Activated CD8-positive, alpha-beta memory T cell treated with anti-CD3 and anti-CD28 coated beads, Interleukin-2, amount 50 U/mL, for 4 hours (primary cell): ENCODE data around the gene UGT1A7.
"Not testable (repeated sequence)": the region's sequence is repeated elsewhere in the genome, so short reads cannot be mapped to it uniquely, and the experiment has no call there.

Source experiments
- DNase-seq: peaks from one replicate; pipeline ENCODE4 v3.0.0-alpha.2; 2020

Gene UGT1A7

DNA sequence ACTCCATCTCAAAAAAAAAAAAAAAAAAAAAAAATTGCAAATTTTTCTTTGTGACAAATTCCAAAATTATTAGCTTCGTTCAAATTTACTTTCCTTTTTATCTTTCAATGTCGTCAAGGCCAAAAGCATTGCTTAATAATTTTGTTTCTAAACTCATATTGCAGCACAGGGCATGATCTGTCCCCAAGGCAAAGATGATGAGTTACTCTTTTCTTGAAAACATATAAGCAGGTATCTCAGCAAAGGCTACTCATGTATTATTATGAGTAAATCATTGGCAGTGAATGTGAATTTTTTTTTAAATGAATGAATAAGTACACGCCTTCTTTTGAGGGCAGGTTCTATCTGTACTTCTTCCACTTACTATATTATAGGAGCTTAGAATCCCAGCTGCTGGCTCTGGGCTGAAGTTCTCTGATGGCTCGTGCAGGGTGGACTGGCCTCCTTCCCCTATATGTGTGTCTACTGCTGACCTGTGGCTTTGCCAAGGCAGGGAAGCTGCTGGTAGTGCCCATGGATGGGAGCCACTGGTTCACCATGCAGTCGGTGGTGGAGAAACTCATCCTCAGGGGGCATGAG, at the start of gene UGT1A7:
Gene UGT1A7 (plus strand): TSS at position 381 of the 579 bp plus-strand sequence. CDS start 37 bp downstream, at position 418.
- no peak for DNase-seq

DNA sequence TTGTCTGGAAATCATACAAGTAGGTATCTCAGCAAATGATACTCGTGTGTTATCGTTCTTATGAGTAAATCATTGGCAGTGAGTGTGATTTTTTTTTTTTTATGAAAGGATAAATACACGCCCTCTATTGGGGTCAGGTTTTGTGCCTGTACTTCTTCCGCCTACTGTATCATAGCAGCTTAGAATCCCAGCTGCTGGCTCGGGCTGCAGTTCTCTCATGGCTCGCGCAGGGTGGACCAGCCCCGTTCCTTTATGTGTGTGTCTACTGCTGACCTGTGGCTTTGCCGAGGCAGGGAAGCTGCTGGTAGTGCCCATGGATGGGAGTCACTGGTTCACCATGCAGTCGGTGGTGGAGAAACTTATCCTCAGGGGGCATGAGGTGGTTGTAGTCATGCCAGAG, 45.4 kb upstream of the UGT1A7 start, which contains the start of gene UGT1A10:
Gene UGT1A10 (plus strand): TSS at position 143 of the 400 bp plus-strand sequence. CDS start 75 bp downstream, at position 218.
- DNase-seq = not testable (repeated sequence)

DNA sequence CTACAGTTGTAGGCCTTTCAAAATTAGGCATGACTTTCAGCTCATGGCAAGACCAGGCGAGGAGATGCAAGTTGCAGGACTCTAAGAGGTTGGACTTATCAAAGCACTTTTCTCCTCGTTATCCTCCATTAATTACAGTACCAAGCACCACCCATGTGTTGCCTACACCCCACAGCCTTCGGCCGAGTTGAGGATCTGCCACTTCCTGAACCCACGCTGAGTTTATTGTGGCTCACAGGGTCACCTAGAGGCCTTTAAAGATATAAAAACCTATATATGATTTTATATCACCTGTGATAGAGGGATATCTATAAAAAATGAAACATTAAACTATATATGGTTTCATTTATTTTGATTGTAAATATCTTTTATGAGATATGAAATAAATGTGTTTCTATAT, 42.9 kb upstream of the UGT1A7 start:
- DNase-seq = no peak

DNA sequence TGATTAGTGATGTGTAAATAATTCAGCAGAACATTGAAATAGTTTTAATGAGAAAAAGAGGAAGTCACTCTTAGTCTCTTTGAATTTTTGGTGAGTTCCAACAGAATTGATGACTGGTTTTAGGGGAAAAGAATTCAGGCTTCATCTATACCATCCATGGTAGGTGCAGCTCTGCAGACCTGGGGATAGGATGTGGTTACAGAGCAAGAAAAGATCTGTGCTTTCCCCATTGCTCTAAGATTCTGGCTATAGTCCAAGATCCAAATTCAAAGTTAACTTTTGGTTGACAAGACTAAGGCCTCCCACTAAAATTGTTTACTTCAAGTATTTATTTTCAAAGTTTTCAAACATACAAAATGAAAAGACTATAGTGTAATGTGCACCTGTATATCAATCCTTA, 41.8 kb upstream of the UGT1A7 start:
- DNase-seq = no peak

DNA sequence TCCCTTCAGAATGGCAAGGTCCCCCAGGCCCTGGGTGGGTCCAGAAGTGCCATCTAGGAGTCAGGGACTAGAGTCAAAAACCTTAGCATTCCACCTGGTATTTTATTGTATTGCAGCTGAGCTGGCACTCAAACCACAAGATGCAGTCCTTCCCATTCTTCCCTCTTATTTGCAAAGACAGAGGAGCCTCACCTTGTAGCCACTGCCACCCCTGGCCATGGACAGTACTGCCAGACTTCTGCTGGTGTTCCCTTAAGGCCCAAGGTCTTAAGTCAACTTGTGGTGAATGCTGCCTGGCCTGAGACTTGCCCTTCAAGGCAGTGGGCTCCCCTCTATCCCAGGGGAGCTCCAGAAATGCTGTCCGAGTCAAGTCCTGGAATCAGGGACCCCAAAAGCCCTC, 38.6 kb upstream of the UGT1A7 start:
- no peak for DNase-seq

DNA sequence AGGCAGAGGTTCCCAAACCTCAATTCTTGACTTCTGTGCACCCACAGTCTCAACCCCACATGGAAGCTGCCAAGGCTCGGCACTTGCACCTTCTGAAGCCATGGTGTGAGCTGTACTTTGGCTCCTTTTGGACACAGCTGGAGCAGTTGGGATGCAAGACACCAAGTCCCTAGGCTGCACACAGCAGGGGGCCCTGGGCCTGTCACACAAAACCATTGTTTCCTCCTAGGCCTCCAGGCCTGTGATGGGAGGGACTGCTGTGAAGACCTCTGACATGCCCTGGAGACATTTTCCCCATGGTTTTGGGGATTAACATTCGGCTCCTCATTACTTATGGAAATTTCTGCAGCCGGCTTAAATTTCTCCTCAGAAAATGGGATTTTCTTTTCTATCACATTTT, 35.7 kb upstream of the UGT1A7 start:
- DNase-seq = not testable (repeated sequence)

DNA sequence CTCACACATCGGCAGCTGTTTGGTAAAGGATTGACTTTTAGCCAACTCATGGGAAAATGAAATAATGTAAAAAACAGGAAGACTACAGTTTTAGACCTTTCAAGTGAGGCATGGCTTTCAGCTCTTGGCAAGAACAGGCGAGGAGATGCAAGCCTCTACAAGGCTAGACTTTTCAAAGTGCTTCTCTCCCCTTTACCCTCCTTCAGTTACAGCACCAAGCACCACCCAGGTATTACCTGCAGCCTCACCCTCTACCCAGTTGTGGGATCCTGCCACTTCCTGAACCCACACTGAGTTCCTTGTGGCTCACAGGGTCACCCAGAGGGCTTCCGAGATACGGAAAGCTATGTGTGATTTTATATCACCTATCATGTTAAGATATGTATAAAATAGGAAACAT, 30.7 kb upstream of the UGT1A7 start:
- no peak for DNase-seq

DNA sequence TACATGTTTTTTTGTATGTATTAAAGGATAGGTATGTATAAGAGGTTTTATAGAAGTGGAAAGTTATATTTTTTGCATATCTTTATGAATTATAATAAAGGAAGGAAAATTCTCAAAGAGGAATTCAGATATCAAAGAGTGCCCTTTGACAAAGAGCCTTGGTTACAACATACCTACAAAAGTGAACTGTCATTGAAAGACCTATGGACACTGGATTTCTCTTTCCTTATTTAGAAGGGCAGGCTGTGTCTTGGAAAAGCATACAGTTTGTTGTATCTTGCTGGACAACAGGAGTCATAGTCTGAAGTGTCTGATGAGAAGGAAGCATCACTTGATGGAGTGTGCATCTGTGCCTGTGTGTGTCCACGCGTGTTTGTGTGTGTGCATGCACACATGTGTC, 30.3 kb upstream of the UGT1A7 start:
- no peak for DNase-seq

DNA sequence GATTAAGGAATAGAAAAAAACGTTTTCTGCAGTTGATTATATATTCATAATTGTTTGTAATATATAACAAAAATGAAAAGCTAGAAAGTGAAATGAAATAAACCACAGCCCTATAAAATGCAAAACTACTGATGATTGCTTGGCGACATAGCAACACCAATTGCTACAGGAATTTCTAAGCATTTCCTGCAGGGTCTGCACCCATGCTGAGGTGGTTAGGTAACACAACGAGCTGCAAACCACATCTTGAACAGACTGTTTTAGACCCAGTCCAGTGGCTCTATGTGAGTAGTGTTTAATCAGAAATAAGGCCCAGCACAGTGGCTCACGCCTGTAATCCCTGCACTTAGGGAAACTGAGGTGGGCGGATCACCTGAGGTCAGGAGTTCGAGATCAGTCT, 27.2 kb upstream of the UGT1A7 start:
- DNase-seq = no peak

DNA sequence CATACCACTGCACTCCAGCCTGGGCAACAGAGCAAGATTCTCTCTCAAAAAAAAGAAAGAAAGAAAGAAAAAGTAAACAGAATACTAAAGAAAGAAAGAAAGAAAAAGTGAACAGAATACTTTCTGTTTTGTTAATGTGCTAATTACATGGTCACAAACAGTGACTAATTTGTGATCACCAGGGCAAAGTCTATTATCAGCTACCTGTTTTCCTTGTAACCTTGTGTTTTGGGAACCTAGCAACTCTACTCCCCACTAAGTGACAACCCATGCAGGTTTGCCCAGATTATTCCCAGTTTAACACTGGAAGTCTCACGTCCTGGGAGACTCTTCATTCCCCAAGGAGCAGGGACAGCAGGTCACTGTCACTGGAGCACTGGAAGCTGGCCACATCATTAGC, 26.7 kb upstream of the UGT1A7 start:
- no peak for DNase-seq

DNA sequence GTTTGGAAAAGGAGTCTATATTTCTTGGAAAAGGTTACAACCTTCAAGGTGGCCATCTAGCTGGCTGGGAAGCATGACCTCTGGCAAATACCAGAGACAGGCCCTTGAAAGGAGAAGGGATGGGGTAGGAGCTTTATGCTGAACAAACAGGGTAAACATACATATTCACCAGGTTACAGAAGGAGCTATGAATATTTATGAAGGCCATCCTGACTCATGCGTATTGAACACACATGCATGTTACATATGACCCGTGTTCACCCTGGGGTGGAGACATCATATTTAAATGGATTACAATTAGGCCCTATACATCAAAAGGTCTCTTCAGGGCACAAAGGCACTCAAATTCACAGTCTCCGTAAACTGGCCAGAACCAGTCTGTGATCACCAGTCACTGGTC, 25.8 kb upstream of the UGT1A7 start:
- not testable (repeated sequence) for DNase-seq

DNA sequence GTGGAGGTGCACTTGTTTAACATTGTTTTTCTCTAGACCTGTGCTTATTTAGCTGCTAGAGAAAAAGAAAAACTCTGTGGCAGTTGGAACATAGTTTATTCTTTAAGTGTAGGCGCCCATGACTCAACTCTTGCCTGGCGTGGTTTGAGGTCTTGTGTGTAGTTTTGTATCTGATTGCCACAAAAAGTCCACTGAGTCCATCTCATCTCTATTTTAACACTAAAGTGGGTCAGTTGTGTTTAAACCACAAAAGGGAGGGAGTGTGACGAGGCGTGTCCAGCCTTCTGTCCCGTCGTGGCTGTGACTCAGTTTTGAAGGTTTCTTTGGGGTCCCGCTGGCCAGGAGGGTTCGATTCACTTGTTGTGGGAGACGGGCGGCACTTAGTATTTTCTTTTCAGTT, 25.3 kb upstream of the UGT1A7 start:
- no peak for DNase-seq

DNA sequence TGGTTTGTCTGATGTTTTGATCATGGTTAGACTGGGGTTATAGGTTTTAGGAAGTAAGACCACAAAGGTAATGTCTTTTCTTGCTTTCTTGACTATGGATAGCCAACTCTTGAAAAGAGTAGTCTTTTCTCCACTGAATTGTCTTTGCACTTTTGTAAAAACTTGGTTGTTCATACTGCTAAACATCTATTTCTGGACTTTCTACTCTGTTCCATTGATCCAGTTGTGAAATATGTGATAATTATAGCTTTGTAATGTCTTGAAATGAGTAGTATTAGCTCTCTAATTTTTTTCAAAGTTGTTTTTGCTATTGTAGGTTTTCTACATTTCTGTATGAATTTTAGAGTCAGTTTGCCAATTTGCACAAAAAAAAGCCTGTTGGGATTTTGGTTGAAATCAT, 23.1 kb upstream of the UGT1A7 start:
- DNase-seq = no peak

DNA sequence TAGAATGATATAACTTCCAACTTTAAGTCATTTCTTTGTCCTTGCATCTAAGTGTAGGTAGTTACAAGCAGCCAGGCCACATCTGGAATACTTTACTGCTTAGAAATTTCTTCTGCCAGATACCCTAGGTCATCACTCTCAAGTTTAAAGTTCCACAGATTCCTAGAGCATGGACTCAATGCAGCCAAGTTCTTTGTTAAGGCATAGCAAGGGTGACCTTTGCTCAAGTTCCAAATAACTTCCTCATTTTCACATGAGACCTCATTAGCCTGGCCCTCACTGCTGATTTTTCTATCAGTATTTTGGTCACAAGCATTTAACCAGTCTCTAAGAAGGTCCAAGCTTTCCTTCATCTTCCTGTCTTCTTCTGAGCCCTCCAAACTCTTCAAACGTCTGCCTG, 17.8 kb upstream of the UGT1A7 start:
- DNase-seq = no peak

DNA sequence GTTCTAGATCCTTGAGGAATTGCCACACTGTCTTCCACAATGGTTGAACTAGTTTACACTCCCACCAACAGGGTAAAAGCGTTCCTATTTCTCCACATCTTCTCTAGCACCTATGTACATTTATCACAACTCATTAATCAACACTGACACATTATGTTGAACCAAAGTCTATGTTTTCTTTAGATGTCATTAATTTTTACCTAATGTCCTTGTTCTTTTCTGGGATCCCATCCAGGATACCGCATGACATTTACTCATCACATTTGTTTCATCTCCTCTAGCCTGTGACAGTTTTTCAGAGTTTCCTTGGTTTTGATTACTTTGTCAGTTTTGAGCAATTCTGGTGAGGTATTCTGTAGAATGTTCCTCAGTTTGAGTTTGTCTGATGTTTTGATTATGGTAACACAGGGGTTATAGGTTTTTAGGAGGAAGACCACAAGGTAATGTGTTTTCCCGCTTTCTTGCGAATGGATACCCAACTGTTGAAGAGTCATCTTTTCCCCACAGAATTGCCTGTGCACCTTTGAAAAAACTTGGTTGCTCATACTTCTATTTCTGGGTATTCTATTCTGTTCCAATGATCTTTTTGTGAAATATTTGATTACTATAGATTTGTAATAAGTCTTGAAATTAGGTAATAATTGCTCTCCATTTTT, 13.0 kb upstream of the UGT1A7 start:
- DNase-seq = no peak

DNA sequence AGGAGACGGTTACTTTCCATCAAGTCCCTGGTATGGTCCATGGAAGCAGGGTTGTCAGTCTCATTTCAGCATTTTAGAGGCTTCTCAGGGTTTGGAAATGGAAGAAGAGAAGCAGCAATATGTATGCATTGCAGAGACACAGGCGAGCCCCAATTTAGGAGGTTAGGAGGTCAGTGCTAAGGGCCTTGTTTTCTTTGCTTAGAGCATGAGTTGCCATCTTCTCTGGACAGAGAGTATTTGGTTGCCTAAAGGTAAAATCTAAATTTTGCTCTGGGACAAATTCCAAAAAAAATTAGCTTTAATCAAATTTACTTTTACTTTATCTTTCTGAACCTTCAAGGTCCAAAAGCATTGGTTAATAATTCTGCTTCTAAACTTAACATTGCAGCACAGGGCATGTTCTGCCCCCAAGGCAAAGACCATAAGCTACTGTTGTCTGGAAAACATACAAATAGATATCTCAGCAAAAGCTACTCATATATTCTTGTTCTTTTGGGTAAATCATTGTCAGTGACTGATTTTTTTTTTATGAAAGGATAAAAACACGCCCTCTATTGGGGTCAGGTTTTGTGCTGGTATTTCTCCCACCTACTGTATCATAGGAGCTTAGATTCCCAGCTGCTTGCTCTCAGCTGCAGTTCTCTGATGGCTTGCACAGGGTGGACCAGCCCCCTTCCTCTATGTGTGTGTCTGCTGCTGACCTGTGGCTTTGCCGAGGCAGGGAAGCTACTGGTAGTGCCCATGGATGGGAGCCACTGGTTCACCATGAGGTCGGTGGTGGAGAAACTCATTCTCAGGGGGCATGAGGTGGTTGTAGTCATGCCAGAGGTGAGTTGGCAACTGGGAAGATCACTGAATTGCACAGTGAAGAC, 10.2 kb upstream of the UGT1A7 start, which contains the start of gene UGT1A9:
Gene UGT1A9 (plus strand): TSS at position 609 of the 872 bp plus-strand sequence. CDS start 37 bp downstream, at position 646.
- DNase-seq = no peak

DNA sequence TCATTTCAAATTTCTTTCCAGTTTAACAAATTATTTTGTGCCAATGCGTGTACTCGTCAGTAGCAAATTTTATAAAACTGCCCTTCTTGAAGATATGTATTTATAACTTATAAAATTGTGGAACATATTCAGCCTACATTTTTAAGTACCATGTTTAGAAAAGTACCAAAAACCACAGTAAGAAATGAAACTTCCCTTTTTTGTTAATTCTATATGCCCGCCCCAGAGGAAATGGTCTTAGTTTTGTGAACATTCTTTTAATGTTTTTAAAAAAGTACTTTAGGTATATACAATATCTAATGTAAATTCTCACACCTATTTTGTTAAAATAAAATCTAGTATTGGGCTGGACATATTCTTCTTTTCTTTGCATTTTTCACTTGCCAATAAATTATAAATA, 8.8 kb upstream of the UGT1A7 start:
- no peak for DNase-seq

DNA sequence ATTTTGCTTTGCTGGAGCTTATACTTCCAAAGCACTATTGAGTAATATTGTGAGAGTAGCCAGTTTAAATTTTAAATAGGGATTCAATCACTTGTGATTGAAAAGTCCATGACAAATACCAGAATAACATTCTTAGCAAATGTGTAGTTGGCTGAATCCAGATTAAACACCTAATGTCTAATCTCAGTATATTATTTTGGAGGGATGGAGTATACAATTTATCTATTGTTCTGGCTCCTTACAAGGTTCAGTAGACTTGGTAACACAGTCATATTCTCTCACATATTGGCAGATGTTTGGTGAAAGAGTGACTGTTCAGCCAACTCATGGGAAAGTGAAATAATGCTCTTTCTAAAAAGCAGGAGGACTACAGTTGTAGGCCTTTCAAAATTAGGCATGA, 7.8 kb upstream of the UGT1A7 start:
- no peak for DNase-seq

DNA sequence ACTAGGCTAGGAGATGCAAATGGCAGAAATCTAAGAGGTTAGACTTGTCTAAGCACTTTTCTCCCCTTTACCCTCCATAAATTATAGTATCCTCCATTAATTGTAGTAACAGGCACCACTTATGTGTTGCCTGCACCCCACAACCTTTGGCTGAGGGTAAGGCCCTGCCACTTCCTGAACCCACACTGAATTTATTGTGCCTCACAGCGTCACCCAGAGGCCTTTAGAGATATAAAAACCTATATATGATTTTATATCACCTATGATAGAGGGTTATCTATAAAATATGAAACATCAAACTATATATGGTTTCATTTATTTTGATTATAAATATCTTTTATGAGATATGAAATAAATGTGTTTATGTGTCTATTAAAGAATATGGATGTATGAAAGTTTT, 7.4 kb upstream of the UGT1A7 start:
- DNase-seq = no peak

DNA sequence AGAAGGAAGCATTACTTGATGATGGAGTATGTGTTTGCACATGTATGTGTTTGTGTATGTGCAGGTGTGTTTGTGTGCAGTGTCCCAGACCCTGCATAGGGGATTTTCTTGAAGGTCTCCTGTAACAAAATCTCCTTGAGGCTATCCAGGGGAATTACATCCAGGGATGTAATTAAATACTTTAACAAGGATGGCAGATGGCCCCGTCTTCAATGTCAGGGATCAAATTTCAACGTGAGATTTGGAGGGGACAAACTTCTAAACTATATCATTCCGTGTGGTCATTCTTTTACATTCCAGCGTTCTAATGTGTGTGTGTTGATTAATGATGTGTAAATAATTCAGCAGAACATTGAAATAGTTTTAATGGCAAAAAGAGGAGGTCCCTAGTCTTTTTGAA, 6.7 kb upstream of the UGT1A7 start:
- no peak for DNase-seq

DNA sequence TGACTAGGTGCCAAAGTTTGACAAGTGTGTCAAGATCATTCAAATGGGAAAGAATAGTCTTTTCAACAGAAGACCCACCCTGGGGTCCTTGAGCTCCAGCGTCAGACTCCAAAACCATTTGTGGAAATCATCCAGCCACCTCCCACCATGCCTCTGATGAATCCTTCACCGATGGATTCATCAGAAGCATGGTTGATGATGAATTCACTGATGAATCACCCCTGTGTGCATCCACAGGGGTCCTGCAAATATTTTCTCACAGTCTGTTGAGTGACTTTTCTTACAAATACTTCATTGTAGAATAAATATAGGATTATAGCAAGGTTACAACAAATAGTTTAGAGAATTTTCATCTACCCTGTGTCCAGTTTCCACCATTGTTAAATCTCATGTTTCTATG, 5.7 kb upstream of the UGT1A7 start:
- no peak for DNase-seq

DNA sequence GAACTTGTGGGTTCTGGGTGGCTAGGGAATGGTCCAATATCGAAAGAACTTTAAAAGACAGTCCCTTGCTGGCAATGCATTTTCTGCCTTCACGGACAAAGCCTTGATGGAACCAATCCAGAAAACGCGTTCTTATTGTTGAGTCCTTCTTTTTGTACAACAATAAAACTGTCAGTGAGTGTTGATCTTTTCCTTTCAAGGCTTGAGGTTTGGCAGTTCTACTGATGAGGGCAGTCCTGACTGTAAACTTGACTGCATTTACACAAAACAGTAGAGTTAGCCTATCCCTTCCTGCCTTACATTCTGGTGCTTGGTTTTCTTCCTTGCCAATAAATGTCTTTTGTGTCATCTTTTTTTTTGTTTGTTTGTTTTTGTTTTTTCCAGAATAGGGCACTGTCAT, 2.5 kb upstream of the UGT1A7 start:
- no peak for DNase-seq

DNA sequence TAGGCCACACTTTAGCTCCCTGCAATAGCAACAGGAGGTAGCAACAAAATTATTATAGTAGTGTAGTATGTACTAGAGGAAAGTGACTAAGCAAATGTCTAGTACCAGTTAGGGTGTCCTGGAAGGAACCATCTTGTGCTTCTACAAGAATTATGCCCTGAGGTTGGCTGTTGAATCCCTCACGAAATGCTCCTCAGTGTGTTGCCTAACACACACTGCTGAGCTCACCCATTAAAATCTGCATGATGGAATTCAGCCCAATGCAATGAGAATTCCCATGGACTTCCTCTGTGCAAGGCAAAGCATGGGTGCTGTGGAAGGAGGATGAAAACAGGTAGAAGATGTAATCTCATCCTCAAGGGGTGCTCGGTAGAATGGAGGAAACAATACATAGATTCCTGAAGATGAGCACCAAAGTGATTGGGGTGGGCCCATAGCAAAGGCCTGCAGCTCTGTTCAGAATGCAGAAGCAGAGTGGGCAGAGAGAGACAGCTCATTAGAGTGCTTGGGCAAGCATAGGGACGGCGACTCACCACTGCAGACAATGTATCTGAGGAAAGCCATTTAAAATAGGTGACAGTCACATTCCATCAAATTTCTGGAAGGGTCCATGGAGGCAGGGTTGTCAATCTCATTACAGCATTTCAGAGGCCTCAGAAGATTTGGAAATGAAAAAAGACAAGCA, 1.2 kb upstream of the UGT1A7 start:
- DNase-seq = no peak
